Breast epithelium (tissue), 4 donors: ENCODE data around the gene YPEL2. TPM values are rescaled to one million over a fixed set of nuclear protein-coding genes. Genes with fewer than 3 reads are reported as not detected.

Source experiments
- DNase-seq, 2 donors: peaks; one replicate each; pipeline ENCODE4 v3.0.0-alpha.2; 2019; ENCODE audit warnings: low spot score in 2 of 2
- H3K27ac ChIP-seq, 2 donors: fragments of 200-600 bp; sonication (generic) in 1 of 2; one replicate each; pipeline ENCODE4 v1.5.1; 2016 to 2019; ENCODE audit warnings: mild to moderate bottlenecking in 1 of 2
- H3K27me3 ChIP-seq, 2 donors: fragments of 200-600 bp; sonication (generic) in 1 of 2; one replicate each; pipeline versions ENCODE4 v1.5.1 to v1.6.0; 2017 to 2019; ENCODE audit warnings: control low read depth in 1 of 2, mild to moderate bottlenecking in 1 of 2
- H3K36me3 ChIP-seq: fragments of 200-600 bp; one replicate; pipeline ENCODE4 v1.5.1; 2019
- H3K4me1 ChIP-seq, 2 donors: fragments of 200-600 bp; sonication (generic); one replicate each; pipeline ENCODE4 v1.5.1; 2016 to 2019; ENCODE audit warnings: control low read depth in 1 of 2
- H3K4me3 ChIP-seq, 3 donors: fragments of 200-600 bp; sonication (generic); 1 replicate in 2 of 3; 2 replicates in 1 of 3; pipeline ENCODE4 v1.5.1; 2016 to 2019; ENCODE audit warnings: mild to moderate bottlenecking in 3 of 3, moderate library complexity in 2 of 3
- H3K9me3 ChIP-seq, 2 donors: fragments of 200-600 bp; sonication (generic) in 1 of 2; one replicate each; pipeline ENCODE4 v1.5.1; 2016 to 2019; ENCODE audit warnings: control low read depth in 1 of 2
- POLR2A ChIP-seq: fragments of 450-650 bp; IDR thresholded peaks from one replicate; pipeline ENCODE4 v1.6.1; 2016; ENCODE audit warnings: antibody characterized with exemption, mild to moderate bottlenecking, moderate library complexity
- POLR2AphosphoS5 ChIP-seq, 3 donors: sonication (generic); formaldehyde crosslinking; IDR thresholded peaks; one replicate each; pipeline ENCODE4 v1.6.1; 2017; ENCODE audit warnings: antibody characterized with exemption in 3 of 3
- intact Hi-C: fragments of 100-400 bp; cut with DNase I; formaldehyde crosslinking; loops from one replicate; pipeline ENCODE4 v1.15.1; 2023; ENCODE audit warnings: low total_unique reads
- total RNA-seq, 3 donors: library from RNA; depleted of rRNA; stranded (reverse); fragments of >200 nt; gene quantifications; one replicate each; pipeline ENCODE4 v1.1.0, GENCODE V29; 2016
- TF ChIP-seq, protein P1 (sequence below), 3 donors: fragments of 450-650 bp; IDR thresholded peaks; one replicate each; pipeline ENCODE4 v1.5.1; 2016 to 2017; ENCODE audit warnings: antibody characterized with exemption in 3 of 3, mild to moderate bottlenecking in 3 of 3, moderate library complexity in 3 of 3

YPEL2 gene
- total RNA-seq, 3 donors from 2014 or later: 26.5 to 64.8 (median 33.2) TPM

- Histone ChIP-seq H3K4me1 (no peaks in the 10 kb centered on the region), H3K9me3 (no peaks in the 10 kb centered on the region), H3K27ac (no peak overlapping the region), H3K4me3 (no peak overlapping the region), H3K36me3 (no peaks in the 10 kb centered on the region), H3K27me3 (no peaks in the 10 kb centered on the region)
- no peak for DNase-seq
- TF ChIP-seq, protein P1, sequence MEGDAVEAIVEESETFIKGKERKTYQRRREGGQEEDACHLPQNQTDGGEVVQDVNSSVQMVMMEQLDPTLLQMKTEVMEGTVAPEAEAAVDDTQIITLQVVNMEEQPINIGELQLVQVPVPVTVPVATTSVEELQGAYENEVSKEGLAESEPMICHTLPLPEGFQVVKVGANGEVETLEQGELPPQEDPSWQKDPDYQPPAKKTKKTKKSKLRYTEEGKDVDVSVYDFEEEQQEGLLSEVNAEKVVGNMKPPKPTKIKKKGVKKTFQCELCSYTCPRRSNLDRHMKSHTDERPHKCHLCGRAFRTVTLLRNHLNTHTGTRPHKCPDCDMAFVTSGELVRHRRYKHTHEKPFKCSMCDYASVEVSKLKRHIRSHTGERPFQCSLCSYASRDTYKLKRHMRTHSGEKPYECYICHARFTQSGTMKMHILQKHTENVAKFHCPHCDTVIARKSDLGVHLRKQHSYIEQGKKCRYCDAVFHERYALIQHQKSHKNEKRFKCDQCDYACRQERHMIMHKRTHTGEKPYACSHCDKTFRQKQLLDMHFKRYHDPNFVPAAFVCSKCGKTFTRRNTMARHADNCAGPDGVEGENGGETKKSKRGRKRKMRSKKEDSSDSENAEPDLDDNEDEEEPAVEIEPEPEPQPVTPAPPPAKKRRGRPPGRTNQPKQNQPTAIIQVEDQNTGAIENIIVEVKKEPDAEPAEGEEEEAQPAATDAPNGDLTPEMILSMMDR (IDR thresholded peaks at IDR 0.05): no peak
- TF ChIP-seq POLR2A (no peak), POLR2AphosphoS5 (IDR thresholded peaks at IDR 0.05) (no peak)
- intact Hi-C loops: loop anchor here (10.0 kb wide), 1 partner anchor 127 kb away; no protein-coding TSS in a partner anchor
These were observed 100.1 kb downstream of the YPEL2 start for GRCh38 chr17:59431601-59432000.

GRCh38 chr17:59432657-59433056, 101.2 kb downstream of the YPEL2 start:
- intact Hi-C loops: loop anchor here (10.0 kb wide), 1 partner anchor 128 kb away; no protein-coding TSS in a partner anchor
- DNase-seq: no peak

DNA sequence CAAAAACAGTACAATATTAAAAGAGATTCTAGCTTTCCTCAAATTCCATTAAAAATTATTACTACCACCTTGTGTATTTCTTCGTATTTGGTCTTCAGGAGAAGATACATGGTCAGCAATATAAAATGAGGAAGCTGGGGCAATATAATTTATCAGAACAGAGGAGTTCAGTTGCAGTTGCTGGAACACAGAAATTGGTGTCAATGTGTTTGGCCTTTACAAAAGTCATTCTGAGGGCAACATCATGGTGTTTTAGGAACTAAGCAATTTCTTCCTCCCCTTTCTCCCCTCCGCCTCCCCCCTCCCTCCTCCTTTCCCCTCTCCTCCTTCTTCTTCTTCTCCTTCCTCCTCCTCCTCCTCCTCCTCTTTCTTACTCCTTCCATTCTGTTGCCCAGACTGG, 102.1 kb downstream of the YPEL2 start:
- no peaks in the 10 kb centered on the region for H3K4me1 ChIP-seq
- no peak for DNase-seq
- intact Hi-C loops: loop anchor here (10.0 kb wide), 1 partner anchor 129 kb away; no protein-coding TSS in a partner anchor
- TF ChIP-seq POLR2A: no peak
- TF ChIP-seq, protein P1 (IDR thresholded peaks at IDR 0.05): no peak
- TF ChIP-seq POLR2AphosphoS5 (IDR thresholded peaks at IDR 0.05): no peak
- H3K36me3 ChIP-seq: no peaks in the 10 kb centered on the region
- no peaks in the 10 kb centered on the region for H3K9me3 ChIP-seq
- no peak overlapping the region for H3K27ac ChIP-seq
- no peaks in the 10 kb centered on the region for H3K27me3 ChIP-seq
- no peak overlapping the region for H3K4me3 ChIP-seq

More at GRCh38 chr17:59432657-59433056, 101.2 kb downstream of the YPEL2 start:
- Histone ChIP-seq H3K9me3 (no peaks in the 10 kb centered on the region), H3K36me3 (no peaks in the 10 kb centered on the region), H3K4me3 (no peak overlapping the region), H3K27me3 (no peaks in the 10 kb centered on the region), H3K4me1 (no peaks in the 10 kb centered on the region), H3K27ac (no peak overlapping the region)
- TF ChIP-seq POLR2A (no peak), POLR2AphosphoS5 (IDR thresholded peaks at IDR 0.05) (no peak)
- TF ChIP-seq, protein P1 (IDR thresholded peaks at IDR 0.05): no peak

DNA sequence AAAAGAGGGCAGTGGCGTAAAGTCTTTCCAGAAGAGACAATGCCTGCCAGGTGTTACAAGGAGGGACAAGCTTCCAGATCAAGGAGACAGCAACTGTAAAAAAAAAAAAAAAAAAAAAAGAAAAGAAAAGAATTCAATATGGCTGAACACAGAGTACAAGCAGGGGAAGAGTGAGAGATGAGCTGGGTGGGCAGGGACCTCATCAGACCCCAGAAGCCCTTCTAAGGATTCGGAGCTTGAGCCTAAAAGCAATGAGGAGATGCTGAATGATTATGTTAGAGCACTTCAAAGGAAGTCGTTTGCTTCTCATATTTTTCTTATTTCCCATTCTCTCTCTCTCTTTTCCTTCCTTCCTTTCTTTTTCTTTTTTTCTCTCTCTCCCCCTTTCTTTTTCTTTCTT, 103.0 kb downstream of the YPEL2 start:
- Histone ChIP-seq H3K36me3 (no peaks in the 10 kb centered on the region), H3K27me3 (no peaks in the 10 kb centered on the region), H3K4me1 (no peaks in the 10 kb centered on the region), H3K4me3 (no peak overlapping the region), H3K9me3 (no peaks in the 10 kb centered on the region), H3K27ac (no peak overlapping the region)
- TF ChIP-seq POLR2A (no peak), POLR2AphosphoS5 (IDR thresholded peaks at IDR 0.05) (no peak)
- TF ChIP-seq, protein P1 (IDR thresholded peaks at IDR 0.05): no peak
- intact Hi-C loops: loop anchor here (10.0 kb wide), 1 partner anchor 130 kb away; no protein-coding TSS in a partner anchor
- DNase-seq: no peak

DNA sequence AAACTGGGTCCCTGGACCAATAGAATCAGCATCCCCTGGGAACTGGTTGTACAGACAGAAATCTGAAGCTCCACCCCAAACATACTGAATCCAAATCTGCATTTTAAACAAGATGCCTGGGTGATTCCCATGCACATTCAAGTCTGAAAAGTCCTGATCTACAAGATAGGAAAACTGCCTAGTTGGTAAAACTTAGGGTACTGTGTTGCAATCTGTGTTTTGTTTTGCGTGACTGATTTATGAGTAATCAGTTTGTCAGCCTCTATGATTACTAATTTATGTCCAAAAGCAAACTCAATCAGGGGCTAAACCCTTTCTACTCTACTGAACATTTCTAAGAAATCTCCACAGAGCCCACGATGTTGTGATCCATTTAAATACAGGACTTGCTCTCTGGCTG, 103.8 kb downstream of the YPEL2 start:
- no peak overlapping the region for H3K27ac ChIP-seq
- no peak overlapping the region for H3K4me3 ChIP-seq
- no peaks in the 10 kb centered on the region for H3K36me3 ChIP-seq
- H3K27me3 ChIP-seq: no peaks in the 10 kb centered on the region
- intact Hi-C loops: loop anchor here (10.0 kb wide), 1 partner anchor 130 kb away; no protein-coding TSS in a partner anchor
- TF ChIP-seq POLR2A: no peak
- no peak for DNase-seq
- no peaks in the 10 kb centered on the region for H3K4me1 ChIP-seq
- H3K9me3 ChIP-seq: no peaks in the 10 kb centered on the region

GRCh38 chr17:59436900-59437299, 105.4 kb downstream of the YPEL2 start:
- Histone ChIP-seq H3K36me3 (no peaks in the 10 kb centered on the region), H3K4me3 (no peak overlapping the region), H3K27me3 (no peaks in the 10 kb centered on the region), H3K9me3 (no peaks in the 10 kb centered on the region), H3K4me1 (no peaks in the 10 kb centered on the region), H3K27ac (no peak overlapping the region)
- no peak for DNase-seq
- no peak for TF ChIP-seq POLR2A
- TF ChIP-seq, protein P1 (IDR thresholded peaks at IDR 0.05): no peak
- no peak for TF ChIP-seq POLR2AphosphoS5 (IDR thresholded peaks at IDR 0.05)
- intact Hi-C loops: loop anchor here (10.0 kb wide), 1 partner anchor 132 kb away; no protein-coding TSS in a partner anchor
